ENCODE data around the gene EPN1.

DNA sequence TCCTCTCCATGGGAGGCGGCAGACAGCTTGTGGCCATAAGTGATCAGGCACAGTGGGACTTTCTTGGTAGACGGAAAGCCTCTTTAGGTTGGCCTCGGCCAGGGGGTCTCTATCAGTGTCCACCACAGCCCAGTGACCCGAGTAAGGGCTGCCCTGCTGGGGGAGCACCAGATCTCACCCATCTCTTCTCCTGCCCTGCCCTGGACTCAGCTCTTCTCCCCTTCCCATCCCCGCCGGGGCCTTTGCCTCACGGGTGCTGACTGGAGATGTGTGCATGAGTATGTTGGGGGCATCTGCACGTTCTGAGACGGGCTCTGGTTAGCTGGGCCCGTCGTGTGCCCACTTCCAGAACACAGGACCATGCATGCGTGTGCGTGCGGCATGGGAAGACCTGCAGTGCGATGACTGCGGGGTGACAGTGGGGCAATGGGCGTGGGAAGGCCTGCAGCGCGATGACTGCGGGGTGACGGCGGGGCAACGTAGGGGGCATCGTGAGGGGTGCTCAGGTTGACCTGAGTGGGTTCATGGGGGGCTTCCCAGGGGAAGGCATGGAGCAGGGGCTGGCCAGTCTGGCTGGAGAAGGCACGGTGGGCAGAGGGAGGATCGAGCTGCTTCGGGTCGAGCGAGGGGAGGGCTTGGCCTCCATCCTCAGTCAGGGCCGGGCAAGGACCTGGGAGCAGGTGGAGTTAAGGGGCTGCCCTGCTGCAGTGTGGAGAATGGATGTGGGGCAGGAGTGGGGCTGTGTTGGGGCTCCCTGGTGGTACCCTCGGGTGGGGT lies 15.9 kb downstream of the EPN1 start:
- TF ChIP-seq, protein P1, sequence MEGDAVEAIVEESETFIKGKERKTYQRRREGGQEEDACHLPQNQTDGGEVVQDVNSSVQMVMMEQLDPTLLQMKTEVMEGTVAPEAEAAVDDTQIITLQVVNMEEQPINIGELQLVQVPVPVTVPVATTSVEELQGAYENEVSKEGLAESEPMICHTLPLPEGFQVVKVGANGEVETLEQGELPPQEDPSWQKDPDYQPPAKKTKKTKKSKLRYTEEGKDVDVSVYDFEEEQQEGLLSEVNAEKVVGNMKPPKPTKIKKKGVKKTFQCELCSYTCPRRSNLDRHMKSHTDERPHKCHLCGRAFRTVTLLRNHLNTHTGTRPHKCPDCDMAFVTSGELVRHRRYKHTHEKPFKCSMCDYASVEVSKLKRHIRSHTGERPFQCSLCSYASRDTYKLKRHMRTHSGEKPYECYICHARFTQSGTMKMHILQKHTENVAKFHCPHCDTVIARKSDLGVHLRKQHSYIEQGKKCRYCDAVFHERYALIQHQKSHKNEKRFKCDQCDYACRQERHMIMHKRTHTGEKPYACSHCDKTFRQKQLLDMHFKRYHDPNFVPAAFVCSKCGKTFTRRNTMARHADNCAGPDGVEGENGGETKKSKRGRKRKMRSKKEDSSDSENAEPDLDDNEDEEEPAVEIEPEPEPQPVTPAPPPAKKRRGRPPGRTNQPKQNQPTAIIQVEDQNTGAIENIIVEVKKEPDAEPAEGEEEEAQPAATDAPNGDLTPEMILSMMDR (IDR thresholded peaks at IDR 0.05), result no peak
- TF ChIP-seq POLR2A (IDR thresholded peaks at IDR 0.05) (no peak), POLR2AphosphoS5 (IDR thresholded peaks at IDR 0.05) (no peak)
